HEK293T (cell line): ENCODE results near the gene C13orf42.

ENCODE experiments used
- NFRKB ChIP-seq: fragments of 450-650 bp; IDR thresholded peaks from 2 replicates; pipeline ENCODE4 v1.6.1; 2016; ENCODE audit warnings: mild to moderate bottlenecking, moderate library complexity
- SP1 ChIP-seq: fragments of 450-650 bp; IDR thresholded peaks from 2 replicates; pipeline ENCODE4 v1.6.1; 2017
- SUZ12 ChIP-seq: fragments of 450-650 bp; IDR thresholded peaks from 2 replicates; pipeline ENCODE4 v1.6.1; 2016; ENCODE audit warnings: mild to moderate bottlenecking

- no peak for TF ChIP-seq SUZ12
- TF ChIP-seq SP1: no peak
- TF ChIP-seq NFRKB: no peak
These were observed 35.6 kb upstream of the C13orf42 start for GRCh38 chr13:51146667-51147066.
